ENCODE measurements around the gene ZNF212. TPM values are rescaled to one million over a fixed set of nuclear protein-coding genes. Genes with fewer than 3 reads are reported as not detected.

ZNF212 gene
- total and polyA plus RNA-seq, 9 of the 15 experiments (the other 6 are each of a cell fraction or from before 2014, with no cell fraction given), result 1.8 to 21.4 (median 7.2) TPM

DNA sequence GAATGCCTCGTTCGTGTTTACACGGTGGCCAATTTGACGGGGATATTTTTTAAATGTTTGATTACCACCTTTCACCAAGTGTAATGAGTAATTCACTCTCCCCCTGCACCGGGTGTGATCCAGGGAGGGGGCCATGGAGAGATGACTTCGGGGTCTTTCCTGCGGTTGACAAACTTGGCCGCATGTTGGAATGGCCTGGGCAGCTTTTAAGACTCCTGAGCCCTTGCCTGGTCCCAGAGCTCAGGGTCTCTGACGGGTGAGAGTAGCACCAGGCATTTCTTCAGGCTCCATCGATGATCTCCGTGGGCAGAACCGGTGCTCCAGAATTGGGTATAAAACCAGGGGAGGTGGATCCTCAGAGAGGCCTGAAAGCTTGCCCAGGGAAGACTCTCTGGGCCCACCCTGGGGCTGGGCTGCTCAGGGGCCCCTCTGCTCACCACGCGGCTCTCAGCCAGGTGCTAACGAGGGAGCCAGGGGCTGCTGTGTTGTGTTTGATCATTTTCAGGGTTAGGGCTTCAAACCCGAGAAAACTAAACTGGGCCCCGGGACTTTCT lies 43.2 kb upstream of the ZNF212 start (continued):
- TF ChIP-seq FOXK1 (CRISPR knock-in tag; IDR thresholded peaks at IDR 0.05; ENCODE audit: borderline replicate concordance), result 0 out of 2 replicates have a peak, but pooled peaks have one; percentile 67
- TF ChIP-seq BRCA1 (IDR thresholded peaks at IDR 0.05), result no peak
- no peak for TF ChIP-seq BRCA1 (CRISPR knock-in tag; IDR thresholded peaks at IDR 0.05)
- no peak for TF ChIP-seq PPARD (CRISPR knock-in tag; IDR thresholded peaks at IDR 0.05)
- TF ChIP-seq NCOA6 (IDR thresholded peaks at IDR 0.05), result no peak
- no peak for TF ChIP-seq CBX3 (IDR thresholded peaks at IDR 0.05; ENCODE audit: borderline replicate concordance in 1 of 2, low read length in 2 of 2)
- TF ChIP-seq E2F1 (CRISPR knock-in tag; IDR thresholded peaks at IDR 0.05), result peak; percentile 12
- no peak for TF ChIP-seq ARID2 (IDR thresholded peaks at IDR 0.05)
- TF ChIP-seq ZBTB40 (IDR thresholded peaks at IDR 0.05), result peak; percentile 41; the same call in 1 of the 2 replicates
- no peak for TF ChIP-seq ZBTB40 (CRISPR knock-in tag; IDR thresholded peaks at IDR 0.05)
- TF ChIP-seq JUNB (CRISPR knock-in tag; conservative IDR thresholded peaks at IDR 0.05), result no peak

Measured in K562 (cell line).